ENCODE data around the gene ALG9. TPM values are rescaled to one million over a fixed set of nuclear protein-coding genes. Genes with fewer than 3 reads are reported as not detected.

Gene ALG9
- total and polyA plus RNA-seq, 2 donors (not counting 3 experiments of a cell fraction or from before 2014, with no cell fraction given): 29.1 to 29.4 TPM

GRCh38 chr11:111882202-111882601 lies 10.8 kb upstream of the ALG9 start:
- H3K36me3 ChIP-seq (ENCODE audit: control insufficient read depth in 2 of 2, extremely low read depth in 1 of 2, insufficient read depth in 2 of 2, low read length in 2 of 2): no peaks in the 10 kb centered on the region
- no peak overlapping the region for H3K4me2 ChIP-seq (ENCODE audit: insufficient read depth, low read length)
- intact Hi-C loops (cut with micrococcal nuclease): no loop called here
- TF ChIP-seq POLR2A (IDR thresholded peaks at IDR 0.05; ENCODE audit: low read depth, low read length) (no peak), FOS (IDR thresholded peaks at IDR 0.05; ENCODE audit: borderline replicate concordance, insufficient read depth, low read length) (no peak)
- no peaks in the 10 kb centered on the region for H3K9me1 ChIP-seq (replicated peaks; ENCODE audit: control insufficient read depth, extremely low read depth, insufficient read depth, low read length)
- no peak for DNase-seq (ENCODE audit: low read depth, low spot score)
- H2AFZ ChIP-seq (ENCODE audit: low read depth, low read length): peak overlapping the region; percentile 50
- no peaks in the 10 kb centered on the region for H4K20me1 ChIP-seq (replicated peaks; ENCODE audit: control insufficient read depth, extremely low read depth, insufficient read depth, low read length)
- no peak overlapping the region for H3K4me3 ChIP-seq (replicated peaks in 1 of 3; ENCODE audit: insufficient read depth in 1 of 3, low read depth in 1 of 3, low read length in 3 of 3)
- dilution Hi-C loops (cut with MboI; ENCODE audit: extremely low pct_ligation_motif_present, low sequenced_read_pairs): no loop called here
- no TSS peak for BruUV-seq (replicated peaks)
- no peaks in the 10 kb centered on the region for H3K79me2 ChIP-seq (ENCODE audit: control insufficient read depth, insufficient read depth, low read length)
- peaks cover 21% of the 10 kb centered on the region for H3K4me1 ChIP-seq (ENCODE audit: control insufficient read depth, extremely low read depth, insufficient read depth, low read length)
- FAIRE-seq: no peak
- H3K27ac ChIP-seq (ENCODE audit: insufficient read depth, low read depth, low read length): no peak overlapping the region
- H3K9me3 ChIP-seq (replicated peaks; ENCODE audit: control insufficient read depth, insufficient read depth, low read length): no peaks in the 10 kb centered on the region
- no peaks in the 10 kb centered on the region for H3K27me3 ChIP-seq (ENCODE audit: control insufficient read depth in 2 of 2, insufficient read depth in 2 of 2, low read length in 2 of 2)
- no peak overlapping the region for H3K9ac ChIP-seq (replicated peaks; ENCODE audit: extremely low read depth, insufficient read depth, low read length)
- ChIA-PET CTCF (interaction anchor here (1.1 to 2.9 kb wide), 5 partner anchors 11 to 100 kb away, joined by 3 to 22 read pairs (median 8); partner anchors contain the start of gene ALG9), POLR2A (no interaction called here)

- POLR2A ChIA-PET: no interaction called here
- no peak for FAIRE-seq
Observed at GRCh38 chr11:111879637-111879960, 8.2 kb upstream of the ALG9 start.

More at GRCh38 chr11:111879637-111879960, 8.2 kb upstream of the ALG9 start:
- TF ChIP-seq POLR2AphosphoS5 (IDR thresholded peaks at IDR 0.05; ENCODE audit: insufficient read depth, low read depth, low read length): no peak
- TF ChIP-seq GATA2 (IDR thresholded peaks at IDR 0.05; ENCODE audit: insufficient read depth, insufficient read length, low read depth, low read length): no peak
- TF ChIP-seq CTCF (IDR thresholded peaks at IDR 0.05; ENCODE audit: extremely low read depth in 1 of 2, insufficient read depth in 1 of 2, low read depth in 1 of 2, low read length in 2 of 2): no peak
- TF ChIP-seq MAX (IDR thresholded peaks at IDR 0.05; ENCODE audit: insufficient read depth, insufficient read length): no peak
- no peak for TF ChIP-seq MYC (IDR thresholded peaks at IDR 0.05; ENCODE audit: low read depth, low read length)
- no peak for TF ChIP-seq EZH2 (IDR thresholded peaks at IDR 0.05; ENCODE audit: borderline replicate concordance, low read depth, low read length, severe bottlenecking)
- TF ChIP-seq POLR2A (IDR thresholded peaks at IDR 0.05; ENCODE audit: low read depth, low read length): no peak
- Histone ChIP-seq H3K36me3 (ENCODE audit: control insufficient read depth in 2 of 2, extremely low read depth in 1 of 2, insufficient read depth in 2 of 2, low read length in 2 of 2) (no peaks in the 10 kb centered on the region), H3K79me2 (ENCODE audit: control insufficient read depth, insufficient read depth, low read length) (no peaks in the 10 kb centered on the region), H3K9me3 (replicated peaks; ENCODE audit: control insufficient read depth, insufficient read depth, low read length) (no peaks in the 10 kb centered on the region), H3K9ac (replicated peaks; ENCODE audit: extremely low read depth, insufficient read depth, low read length) (peak overlapping the region; percentile 95), H3K4me1 (ENCODE audit: control insufficient read depth, extremely low read depth, insufficient read depth, low read length) (peaks cover 21% of the 10 kb centered on the region), H3K27ac (ENCODE audit: insufficient read depth, low read depth, low read length) (peak overlapping the region; percentile 93), H2AFZ (ENCODE audit: low read depth, low read length) (peak overlapping the region; percentile 58), H3K4me2 (ENCODE audit: insufficient read depth, low read length) (peak overlapping the region; percentile 79), H3K4me3 (replicated peaks in 1 of 3; ENCODE audit: insufficient read depth in 1 of 3, low read depth in 1 of 3, low read length in 3 of 3) (peak overlapping the region in 2 of 3 experiments; percentile 62 to 84), H4K20me1 (replicated peaks; ENCODE audit: control insufficient read depth, extremely low read depth, insufficient read depth, low read length) (no peaks in the 10 kb centered on the region), H3K9me1 (replicated peaks; ENCODE audit: control insufficient read depth, extremely low read depth, insufficient read depth, low read length) (no peaks in the 10 kb centered on the region), H3K27me3 (ENCODE audit: control insufficient read depth in 2 of 2, insufficient read depth in 2 of 2, low read length in 2 of 2) (no peaks in the 10 kb centered on the region)
- intact Hi-C loops (cut with micrococcal nuclease): loop anchor here (1.0 to 2.0 kb wide), 13 partner anchors 48 to 401 kb away; partner anchors contain the start of genes BCO2, DIXDC1, DLAT and NKAPD1
- DNase-seq (ENCODE audit: low read depth, low spot score): no peak
- dilution Hi-C loops (cut with MboI; ENCODE audit: extremely low pct_ligation_motif_present, low sequenced_read_pairs): no loop called here
- no TSS peak for BruUV-seq (replicated peaks)
- CTCF ChIA-PET: interaction anchor here (1.0 to 1.1 kb wide), 2 partner anchors 8 to 117 kb away, joined by 3 read pairs; partner anchors contain the start of gene ALG9

Measured in endothelial cell of umbilical vein (primary cell).